ENCODE measurements around the gene MEIS3.

Gene MEIS3

GRCh38 chr19:47363758-47364531 lies 55.4 kb downstream of the MEIS3 start:
- Histone ChIP-seq H3K4me1 (ENCODE audit: insufficient read depth, insufficient read length) (no peaks in the 10 kb centered on the region), H3K4me3 (ENCODE audit: insufficient read length, low read depth) (no peak overlapping the region), H3K27me3 (ENCODE audit: insufficient read depth, insufficient read length) (no peaks in the 10 kb centered on the region), H3K9me3 (ENCODE audit: insufficient read depth, low read length) (no peaks in the 10 kb centered on the region), H3K36me3 (ENCODE audit: insufficient read depth, insufficient read length, low read length) (peaks cover 66% of the 10 kb centered on the region), H3K9ac (ENCODE audit: insufficient read length, low read depth) (no peak overlapping the region)
- peak; percentile 18 for DNase-seq (ENCODE audit: low read depth, low spot score)
- TF ChIP-seq YY1 (IDR thresholded peaks at IDR 0.05; ENCODE audit: insufficient read depth, insufficient read length) = no peak
- no peak for TF ChIP-seq ZNF274 (IDR thresholded peaks at IDR 0.05; ENCODE audit: low read depth, low read length)
- no peak for TF ChIP-seq SUZ12 (IDR thresholded peaks at IDR 0.05; ENCODE audit: extremely low read depth, insufficient read depth, insufficient read length)

- TF ChIP-seq SUZ12 (IDR thresholded peaks at IDR 0.05; ENCODE audit: extremely low read depth, insufficient read depth, insufficient read length) (no peak), YY1 (IDR thresholded peaks at IDR 0.05; ENCODE audit: insufficient read depth, insufficient read length) (no peak), ZNF274 (IDR thresholded peaks at IDR 0.05; ENCODE audit: low read depth, low read length) (no peak)
- Histone ChIP-seq H3K4me3 (ENCODE audit: insufficient read length, low read depth) (no peak overlapping the region), H3K9me3 (ENCODE audit: insufficient read depth, low read length) (no peaks in the 10 kb centered on the region), H3K27me3 (ENCODE audit: insufficient read depth, insufficient read length) (no peaks in the 10 kb centered on the region), H3K4me1 (ENCODE audit: insufficient read depth, insufficient read length) (no peaks in the 10 kb centered on the region), H3K36me3 (ENCODE audit: insufficient read depth, insufficient read length, low read length) (peaks cover 81% of the 10 kb centered on the region), H3K9ac (ENCODE audit: insufficient read length, low read depth) (no peak overlapping the region)
- DNase-seq (ENCODE audit: low read depth, low spot score) = no peak
Measured at GRCh38 chr19:47362321-47362720, 57.0 kb downstream of the MEIS3 start.

DNA sequence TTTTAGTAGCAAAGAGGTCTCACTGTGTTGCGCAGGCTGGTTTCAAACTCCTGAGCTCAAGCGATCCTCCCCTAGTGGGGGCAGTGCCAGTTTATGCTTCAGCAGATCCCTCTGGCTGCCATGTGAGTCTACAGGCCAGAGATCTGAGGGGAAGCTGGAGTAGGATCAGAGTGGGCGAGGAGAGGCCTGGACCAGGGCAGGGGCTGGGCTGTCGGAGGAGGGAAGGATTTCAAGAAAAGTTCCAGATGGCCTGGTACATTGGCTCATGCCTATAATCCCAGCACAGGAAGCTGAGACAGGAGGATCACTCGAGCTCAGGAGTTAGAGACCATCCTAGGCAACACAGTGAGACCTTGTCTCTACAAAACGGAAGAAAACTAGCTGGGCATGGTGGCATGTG lies 60.4 kb downstream of the MEIS3 start:
- H3K36me3 ChIP-seq (ENCODE audit: insufficient read depth, insufficient read length, low read length) = peaks cover 87% of the 10 kb centered on the region
- H3K27me3 ChIP-seq (ENCODE audit: insufficient read depth, insufficient read length) = no peaks in the 10 kb centered on the region
- TF ChIP-seq SUZ12 (IDR thresholded peaks at IDR 0.05; ENCODE audit: extremely low read depth, insufficient read depth, insufficient read length) = no peak
- TF ChIP-seq YY1 (IDR thresholded peaks at IDR 0.05; ENCODE audit: insufficient read depth, insufficient read length) = no peak
- TF ChIP-seq ZNF274 (IDR thresholded peaks at IDR 0.05; ENCODE audit: low read depth, low read length) = no peak
- no peak overlapping the region for H3K9ac ChIP-seq (ENCODE audit: insufficient read length, low read depth)
- H3K4me1 ChIP-seq (ENCODE audit: insufficient read depth, insufficient read length) = no peaks in the 10 kb centered on the region
- no peak for DNase-seq (ENCODE audit: low read depth, low spot score)
- H3K9me3 ChIP-seq (ENCODE audit: insufficient read depth, low read length) = no peaks in the 10 kb centered on the region
- no peak overlapping the region for H3K4me3 ChIP-seq (ENCODE audit: insufficient read length, low read depth)

DNA sequence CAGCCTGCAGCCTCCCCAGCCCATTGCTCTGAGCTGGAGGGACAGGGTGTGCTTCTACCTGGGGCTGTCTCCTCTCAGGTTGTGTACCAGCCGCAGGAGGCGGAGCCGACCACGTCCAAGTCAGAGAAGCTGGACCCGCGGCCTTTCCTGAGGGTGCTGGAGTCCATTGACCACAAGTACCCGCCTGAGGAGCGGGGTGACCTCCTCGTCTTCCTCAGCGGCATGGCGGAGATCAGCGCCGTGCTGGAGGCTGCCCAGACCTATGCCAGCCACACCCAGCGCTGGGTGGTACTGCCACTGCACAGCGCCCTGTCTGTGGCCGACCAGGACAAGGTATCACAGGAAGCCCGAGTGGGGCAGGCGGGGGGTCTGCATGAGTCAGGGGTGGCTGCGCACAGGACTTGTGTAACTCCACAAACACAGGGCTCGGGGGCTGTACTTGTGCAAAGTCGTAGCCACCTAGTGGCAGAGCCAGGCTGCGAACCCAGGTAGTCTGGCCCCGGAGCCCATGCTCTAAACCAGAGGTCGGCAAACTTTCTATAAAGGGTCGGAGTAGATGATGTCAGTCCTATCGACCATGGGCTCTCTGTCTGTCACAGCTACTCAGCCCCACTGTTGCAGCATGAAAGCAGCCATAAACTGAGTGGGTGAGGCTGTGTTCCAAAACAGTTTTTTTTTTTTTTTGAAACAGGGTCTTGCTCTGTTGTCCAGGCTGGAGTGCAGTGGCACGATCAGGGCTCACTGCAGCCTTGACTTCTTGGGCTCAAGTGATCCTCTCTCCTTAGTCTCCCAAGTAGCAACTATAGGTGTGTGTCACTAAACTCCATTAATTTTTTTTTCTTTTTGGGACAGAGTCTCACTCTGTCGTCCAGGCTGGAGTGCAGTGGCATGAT lies 61.3 kb downstream of the MEIS3 start:
- H3K9me3 ChIP-seq (ENCODE audit: insufficient read depth, low read length) = no peaks in the 10 kb centered on the region
- H3K4me1 ChIP-seq (ENCODE audit: insufficient read depth, insufficient read length) = no peaks in the 10 kb centered on the region
- no peak overlapping the region for H3K9ac ChIP-seq (ENCODE audit: insufficient read length, low read depth)
- no peak overlapping the region for H3K4me3 ChIP-seq (ENCODE audit: insufficient read length, low read depth)
- no peaks in the 10 kb centered on the region for H3K27me3 ChIP-seq (ENCODE audit: insufficient read depth, insufficient read length)
- H3K36me3 ChIP-seq (ENCODE audit: insufficient read depth, insufficient read length, low read length) = peaks cover 87% of the 10 kb centered on the region
- no peak for DNase-seq (ENCODE audit: low read depth, low spot score)
- TF ChIP-seq SUZ12 (IDR thresholded peaks at IDR 0.05; ENCODE audit: extremely low read depth, insufficient read depth, insufficient read length) (no peak), YY1 (IDR thresholded peaks at IDR 0.05; ENCODE audit: insufficient read depth, insufficient read length) (no peak), ZNF274 (IDR thresholded peaks at IDR 0.05; ENCODE audit: low read depth, low read length) (no peak)

DNA sequence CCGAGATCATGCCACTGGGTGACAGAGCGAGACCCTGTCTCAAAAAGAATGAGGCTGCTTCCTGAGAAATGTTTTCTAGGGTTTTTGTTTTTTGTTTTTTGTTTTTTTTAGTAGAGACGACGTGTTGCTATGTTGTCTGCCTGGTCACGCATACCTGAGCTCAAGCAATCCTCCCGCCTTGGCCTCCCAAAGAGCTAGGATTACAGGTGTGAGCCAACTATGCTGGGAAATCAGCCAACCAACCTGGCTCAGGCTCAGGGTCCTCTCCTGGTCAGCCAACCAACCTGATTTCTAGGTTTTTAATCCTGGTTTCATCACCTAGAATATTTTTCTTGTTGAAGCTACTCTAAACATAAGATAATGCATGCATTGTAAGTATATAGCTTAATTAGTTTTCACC lies 62.4 kb downstream of the MEIS3 start:
- H3K4me3 ChIP-seq (ENCODE audit: insufficient read length, low read depth) = no peak overlapping the region
- no peaks in the 10 kb centered on the region for H3K4me1 ChIP-seq (ENCODE audit: insufficient read depth, insufficient read length)
- DNase-seq (ENCODE audit: low read depth, low spot score) = no peak
- H3K9ac ChIP-seq (ENCODE audit: insufficient read length, low read depth) = no peak overlapping the region
- no peak for TF ChIP-seq ZNF274 (IDR thresholded peaks at IDR 0.05; ENCODE audit: low read depth, low read length)
- no peak for TF ChIP-seq YY1 (IDR thresholded peaks at IDR 0.05; ENCODE audit: insufficient read depth, insufficient read length)
- TF ChIP-seq SUZ12 (IDR thresholded peaks at IDR 0.05; ENCODE audit: extremely low read depth, insufficient read depth, insufficient read length) = no peak
- peaks cover 89% of the 10 kb centered on the region for H3K36me3 ChIP-seq (ENCODE audit: insufficient read depth, insufficient read length, low read length)
- H3K27me3 ChIP-seq (ENCODE audit: insufficient read depth, insufficient read length) = no peaks in the 10 kb centered on the region
- H3K9me3 ChIP-seq (ENCODE audit: insufficient read depth, low read length) = no peaks in the 10 kb centered on the region

DNA sequence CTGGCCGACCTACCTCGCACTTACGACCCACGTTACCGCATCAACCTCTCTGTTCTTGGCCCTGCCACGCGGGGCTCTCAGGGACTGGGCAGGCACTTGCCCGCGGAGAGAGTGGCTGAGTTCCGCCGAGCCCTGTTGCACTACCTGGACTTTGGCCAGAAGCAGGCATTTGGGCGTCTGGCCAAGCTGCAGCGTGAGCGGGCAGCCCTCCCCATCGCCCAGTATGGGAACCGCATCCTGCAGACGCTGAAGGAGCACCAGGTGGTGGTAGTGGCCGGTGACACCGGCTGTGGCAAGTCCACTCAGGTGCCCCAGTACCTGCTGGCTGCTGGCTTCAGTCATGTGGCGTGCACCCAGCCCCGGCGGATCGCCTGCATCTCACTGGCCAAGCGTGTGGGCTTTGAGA lies 66.0 kb downstream of the MEIS3 start:
- Histone ChIP-seq H3K9ac (ENCODE audit: insufficient read length, low read depth) (no peak overlapping the region), H3K36me3 (ENCODE audit: insufficient read depth, insufficient read length, low read length) (peaks cover 67% of the 10 kb centered on the region), H3K27me3 (ENCODE audit: insufficient read depth, insufficient read length) (no peaks in the 10 kb centered on the region), H3K9me3 (ENCODE audit: insufficient read depth, low read length) (peaks cover 26% of the 10 kb centered on the region; the same call in 1 of the 2 replicates), H3K4me1 (ENCODE audit: insufficient read depth, insufficient read length) (no peaks in the 10 kb centered on the region), H3K4me3 (ENCODE audit: insufficient read length, low read depth) (no peak overlapping the region)
- TF ChIP-seq SUZ12 (IDR thresholded peaks at IDR 0.05; ENCODE audit: extremely low read depth, insufficient read depth, insufficient read length) = no peak
- TF ChIP-seq ZNF274 (IDR thresholded peaks at IDR 0.05; ENCODE audit: low read depth, low read length) = no peak
- TF ChIP-seq YY1 (IDR thresholded peaks at IDR 0.05; ENCODE audit: insufficient read depth, insufficient read length) = no peak
- no peak for DNase-seq (ENCODE audit: low read depth, low spot score)
